Mucosa of gallbladder (tissue), 1 donor: ENCODE measurements around the gene IMMP1L. TPM values are rescaled to one million over a fixed set of nuclear protein-coding genes. Genes with fewer than 3 reads are reported as not detected.

ENCODE experiments used
- DNase-seq: peaks from one replicate; pipeline ENCODE4 v3.0.0-alpha.2; 2020; ENCODE audit warnings: low spot score
- total RNA-seq: library from RNA; stranded (reverse); gene quantifications from one replicate; pipeline ENCODE4 v1.2.1, GENCODE V29; 2021
- donor health status: DM: no; HTN: no; CAD: no.

IMMP1L gene
- total RNA-seq, 1 donor from 2014 or later: 18.8 TPM

DNA sequence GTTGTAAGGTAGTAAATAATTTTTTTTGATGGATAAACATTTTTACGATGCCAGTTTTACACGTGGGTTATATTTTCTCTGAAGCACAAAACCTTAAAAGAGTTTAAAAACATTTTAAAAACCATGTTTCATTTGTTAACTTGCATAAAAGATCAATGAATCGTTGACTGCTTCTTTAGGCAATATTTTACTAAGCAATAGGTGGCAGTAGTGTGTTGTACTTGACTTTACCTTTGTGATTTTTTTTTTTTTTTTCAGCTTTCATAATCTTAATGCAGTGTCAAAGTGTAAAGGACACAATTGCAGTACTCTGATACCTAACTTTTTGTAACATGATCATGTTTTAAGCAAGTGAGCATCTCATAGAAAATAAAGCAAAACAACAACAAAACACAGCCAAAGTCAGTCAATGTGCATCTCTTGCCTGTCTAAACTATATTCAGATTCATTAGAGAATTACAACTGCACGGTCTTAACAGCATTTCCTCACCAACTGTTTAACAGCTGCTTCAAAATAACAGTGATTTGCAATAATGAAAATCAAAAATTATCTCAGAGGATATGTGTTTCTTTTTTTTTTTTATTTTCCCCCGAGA lies 112.1 kb downstream of the IMMP1L start:
- no peak for DNase-seq

- no peak for DNase-seq
Measured at GRCh38 chr11:31387379-31387778, 122.0 kb downstream of the IMMP1L start.

DNA sequence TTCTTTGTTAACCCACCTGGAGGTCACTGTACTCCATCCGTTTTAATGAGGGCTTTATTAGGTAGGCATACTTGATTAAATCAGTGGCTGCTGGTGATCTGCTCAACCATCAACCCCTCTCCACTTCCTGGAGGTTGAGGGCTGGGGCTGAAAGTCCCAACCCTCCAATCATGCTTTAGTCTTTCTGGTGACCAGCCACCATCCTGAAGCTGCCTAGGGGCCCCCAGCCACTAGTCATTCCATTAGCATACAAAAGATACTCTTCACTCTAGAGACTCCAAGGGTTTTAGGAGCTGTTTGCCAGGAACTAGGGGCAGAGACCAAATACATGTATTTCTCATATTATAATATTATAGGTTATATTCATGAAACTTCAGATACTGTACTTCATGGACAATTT lies 126.3 kb downstream of the IMMP1L start:
- DNase-seq: no peak

Other genes starting within 250 kb of the IMMP1L start
- 8.1 TPM for gene DCDC1, start 139.9 kb downstream of the IMMP1L start, total RNA-seq
- 11.8 TPM for gene DNAJC24, start 139.8 kb downstream of the IMMP1L start, total RNA-seq
- gene ELP4, start 145 bp upstream of the IMMP1L start, total RNA-seq: 14.4 TPM